Calu3 (cell line): ENCODE results near the gene ACOT6. TPM values are rescaled to one million over a fixed set of nuclear protein-coding genes. Genes with fewer than 3 reads are reported as not detected.
A peak's percentile ranks its signal among the peaks of the same experiment; 100 is the strongest.

Source experiments
- BruUV-seq: library from RNA; stranded (reverse); fragments of 400-500 nt; replicated peaks from 2 replicates; lab custom pipeline; 2021; lab: Mats Ljungman, UMichigan
- CTCF ChIA-PET: fragments of 300-600 bp; sonication (Branson Sonifier 250); formaldehyde crosslinking; loops from one replicate; lab custom pipeline; 2022; ENCODE audit warnings: antibody characterized with exemption; lab: Charles Lee
- DNase-seq: peaks from one replicate; pipeline ENCODE4 v3.0.0; 2022
- H3K27ac Mint-ChIP-seq: one replicate; pipeline ENCODE4 v1.8.0; 2022; ENCODE audit warnings: mixed read lengths; ENCODE audit not compliant: unreplicated experiment
- H3K27me3 Mint-ChIP-seq: one replicate; pipeline ENCODE4 v1.8.0; 2022; ENCODE audit warnings: mixed read lengths; ENCODE audit not compliant: unreplicated experiment
- H3K36me3 Mint-ChIP-seq: one replicate; pipeline ENCODE4 v1.8.0; 2022; ENCODE audit warnings: mild to moderate bottlenecking, moderate library complexity, mixed read lengths; ENCODE audit not compliant: insufficient read depth, unreplicated experiment
- H3K4me1 Mint-ChIP-seq: one replicate; pipeline ENCODE4 v1.8.0; 2022; ENCODE audit warnings: mild to moderate bottlenecking, low read depth, mixed read lengths; ENCODE audit not compliant: unreplicated experiment
- H3K4me3 Mint-ChIP-seq: one replicate; pipeline ENCODE4 v1.8.0; 2022; ENCODE audit warnings: mild to moderate bottlenecking, low read depth, moderate library complexity, mixed read lengths; ENCODE audit not compliant: unreplicated experiment
- H3K9me3 Mint-ChIP-seq: one replicate; pipeline ENCODE4 v1.8.0; 2022; ENCODE audit warnings: low read depth, mixed read lengths; ENCODE audit not compliant: unreplicated experiment
- intact Hi-C: fragments of 100-400 bp; cut with micrococcal nuclease; formaldehyde crosslinking; loops from one replicate; pipeline ENCODE4 v1.10.0; 2022; ENCODE audit not compliant: unreplicated experiment
- total RNA-seq: library from RNA; stranded (reverse); gene quantifications from 2 replicates; pipeline ENCODE4 v1.2.3, GENCODE V29; 2022
- TF ChIP-seq, protein P1 (sequence below): fragments of 200-600 bp; IDR thresholded peaks from one replicate; pipeline ENCODE4 v1.8.0; 2022; ENCODE audit warnings: antibody characterized with exemption; ENCODE audit not compliant: unreplicated experiment

The ACOT6 gene
- total RNA-seq, 1 experiment from 2014 or later = not detected

DNA sequence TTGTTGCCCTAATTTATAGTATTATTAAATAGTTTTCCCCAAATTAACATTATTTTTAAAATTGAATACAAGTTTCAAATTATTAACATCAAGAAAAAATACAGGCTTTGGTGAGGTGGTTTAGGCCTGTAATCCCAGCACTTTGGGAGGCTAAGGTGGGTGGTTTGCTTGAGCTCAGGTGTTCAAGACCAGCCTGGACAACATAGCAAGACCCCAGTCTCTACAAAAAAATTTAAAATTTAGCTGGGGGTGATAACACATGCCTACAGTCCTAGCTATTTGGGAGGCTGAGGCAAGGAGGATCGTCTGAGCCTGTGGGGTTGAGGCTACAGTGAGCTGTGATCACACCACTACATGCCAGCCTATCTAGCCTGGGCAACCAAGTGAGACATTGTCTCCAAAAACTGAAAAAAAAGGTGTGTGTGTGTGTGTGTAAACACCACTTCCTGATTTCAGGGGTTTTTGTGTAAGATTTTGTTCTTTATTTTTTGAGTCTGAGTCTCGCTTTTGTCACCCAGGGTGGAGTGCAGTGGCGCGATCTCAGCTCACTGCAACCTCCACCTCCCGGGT lies 28.6 kb downstream of the ACOT6 start:
- TF ChIP-seq, protein P1, sequence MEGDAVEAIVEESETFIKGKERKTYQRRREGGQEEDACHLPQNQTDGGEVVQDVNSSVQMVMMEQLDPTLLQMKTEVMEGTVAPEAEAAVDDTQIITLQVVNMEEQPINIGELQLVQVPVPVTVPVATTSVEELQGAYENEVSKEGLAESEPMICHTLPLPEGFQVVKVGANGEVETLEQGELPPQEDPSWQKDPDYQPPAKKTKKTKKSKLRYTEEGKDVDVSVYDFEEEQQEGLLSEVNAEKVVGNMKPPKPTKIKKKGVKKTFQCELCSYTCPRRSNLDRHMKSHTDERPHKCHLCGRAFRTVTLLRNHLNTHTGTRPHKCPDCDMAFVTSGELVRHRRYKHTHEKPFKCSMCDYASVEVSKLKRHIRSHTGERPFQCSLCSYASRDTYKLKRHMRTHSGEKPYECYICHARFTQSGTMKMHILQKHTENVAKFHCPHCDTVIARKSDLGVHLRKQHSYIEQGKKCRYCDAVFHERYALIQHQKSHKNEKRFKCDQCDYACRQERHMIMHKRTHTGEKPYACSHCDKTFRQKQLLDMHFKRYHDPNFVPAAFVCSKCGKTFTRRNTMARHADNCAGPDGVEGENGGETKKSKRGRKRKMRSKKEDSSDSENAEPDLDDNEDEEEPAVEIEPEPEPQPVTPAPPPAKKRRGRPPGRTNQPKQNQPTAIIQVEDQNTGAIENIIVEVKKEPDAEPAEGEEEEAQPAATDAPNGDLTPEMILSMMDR = no peak
- H3K36me3 Mint-ChIP-seq = peaks cover 15% of the 10 kb centered on the region
- no peak overlapping the region for H3K27ac Mint-ChIP-seq
- no peak overlapping the region for H3K4me3 Mint-ChIP-seq
- no peaks in the 10 kb centered on the region for H3K27me3 Mint-ChIP-seq
- H3K4me1 Mint-ChIP-seq = peaks cover 14% of the 10 kb centered on the region
- intact Hi-C loops = no loop called here
- no peak for DNase-seq
- BruUV-seq = no TSS peak
- CTCF ChIA-PET = interaction anchor here (0.6 kb wide), 3 partner anchors 115 to 664 kb away, joined by 3 to 4 read pairs (median 4); no protein-coding TSS in a partner anchor
- H3K9me3 Mint-ChIP-seq = no peaks in the 10 kb centered on the region

DNA sequence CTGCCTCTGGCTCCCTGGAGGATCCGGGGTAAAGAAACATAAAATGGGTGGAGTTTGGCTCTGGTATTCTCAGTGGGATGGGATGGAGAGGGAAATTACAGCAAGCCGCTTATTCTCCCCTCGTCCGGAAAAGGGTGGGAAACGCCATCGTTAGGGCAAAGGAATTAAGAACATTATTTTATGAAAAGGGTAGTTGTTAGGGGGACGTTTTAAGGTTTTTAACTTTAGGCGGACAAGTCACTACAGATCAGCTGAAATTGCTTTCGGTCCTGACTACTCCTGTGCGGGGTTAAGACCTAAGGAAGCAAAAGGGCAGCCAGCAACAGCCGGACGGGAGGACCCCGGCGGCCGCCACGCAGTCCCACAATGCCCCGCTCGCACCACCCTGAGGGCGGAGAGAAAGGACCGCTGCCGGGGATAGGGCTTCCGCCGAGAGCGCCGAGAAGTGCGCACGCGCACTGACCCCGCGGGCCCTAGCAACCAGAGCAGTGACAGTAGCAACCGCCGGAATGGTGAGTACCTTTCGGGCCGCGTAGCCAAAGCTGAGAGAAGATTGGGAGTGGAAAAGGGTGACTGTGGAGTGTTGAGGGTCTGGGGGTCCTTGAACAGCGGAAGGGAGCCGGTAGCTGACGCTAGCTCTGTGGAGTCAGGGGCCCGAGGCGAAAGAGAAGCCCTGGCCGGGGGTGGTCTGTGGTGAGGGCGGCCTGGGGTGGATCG lies 32.4 kb downstream of the ACOT6 start, which contains the start of gene DNAL1:
DNAL1 (plus strand) TSS at position 456 of the 717 bp plus-strand sequence; CDS start at position 510, 54 bp downstream.
- CTCF ChIA-PET = interaction anchor here (0.5 to 1.4 kb wide), 3 partner anchors 10 to 28 kb away, joined by 3 to 6 read pairs (median 4); no protein-coding TSS in a partner anchor
- Mint-ChIP-seq H3K9me3 (no peaks in the 10 kb centered on the region), H3K4me1 (peaks cover 14% of the 10 kb centered on the region), H3K27ac (peak within 1 kb of the TSS; percentile 75), H3K4me3 (peak within 1 kb of the TSS; percentile 94), H3K27me3 (no peaks in the 10 kb centered on the region), H3K36me3 (peaks cover 15% of the 10 kb centered on the region)
- DNase-seq = peak; percentile 93
- TF ChIP-seq, protein P1 = no peak
- intact Hi-C loops = no loop called here
- BruUV-seq = TSS peak; percentile 61

DNA sequence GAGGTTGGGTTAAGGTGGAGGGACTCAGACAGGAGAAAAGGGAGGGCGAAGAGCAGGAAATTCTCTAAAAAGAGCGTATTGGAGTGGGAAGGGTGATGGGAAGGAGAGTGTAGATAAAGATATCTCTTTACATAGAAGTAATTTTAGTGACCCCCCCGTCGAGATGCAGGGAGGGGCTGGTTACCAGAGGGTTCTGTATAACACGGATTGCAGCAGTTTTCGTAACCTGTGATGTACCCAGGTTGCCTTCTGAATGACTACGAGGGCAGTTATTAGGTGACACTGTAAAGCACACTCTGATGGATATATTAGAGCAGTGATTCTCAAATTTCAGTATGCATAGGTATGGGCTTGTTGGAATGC lies 32.9 kb downstream of the ACOT6 start:
- no TSS peak for BruUV-seq
- CTCF ChIA-PET = interaction anchor here (1.2 to 1.4 kb wide), 2 partner anchors 11 to 17 kb away, joined by 3 to 4 read pairs; no protein-coding TSS in a partner anchor
- peak overlapping the region; percentile 94 for H3K4me3 Mint-ChIP-seq
- no peaks in the 10 kb centered on the region for H3K9me3 Mint-ChIP-seq
- DNase-seq = no peak
- intact Hi-C loops = no loop called here
- peak overlapping the region; percentile 75 for H3K27ac Mint-ChIP-seq
- peaks cover 15% of the 10 kb centered on the region for H3K36me3 Mint-ChIP-seq
- H3K4me1 Mint-ChIP-seq = peaks cover 14% of the 10 kb centered on the region
- TF ChIP-seq, protein P1 = no peak
- H3K27me3 Mint-ChIP-seq = no peaks in the 10 kb centered on the region

DNA sequence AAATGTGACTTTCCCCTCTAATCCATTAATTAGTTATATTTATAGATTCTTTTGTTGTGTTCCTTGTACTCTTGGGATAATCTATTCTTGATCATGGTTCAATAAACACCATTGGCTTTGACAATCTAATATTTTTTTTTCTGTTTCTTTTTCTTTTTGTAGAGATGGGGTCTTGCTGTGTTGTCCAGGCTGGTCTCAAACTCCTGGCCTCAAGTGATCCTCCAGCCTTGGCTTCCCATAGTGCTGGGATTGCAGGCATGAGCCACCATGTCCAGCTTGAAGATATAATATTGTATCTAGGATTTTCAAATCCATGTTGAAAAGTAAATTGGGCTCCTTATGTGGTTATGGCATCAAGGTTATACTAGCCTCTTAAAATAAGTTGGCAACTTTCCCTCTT lies 38.7 kb downstream of the ACOT6 start:
- Mint-ChIP-seq H3K27ac (no peak overlapping the region), H3K4me1 (no peaks in the 10 kb centered on the region), H3K9me3 (no peaks in the 10 kb centered on the region), H3K27me3 (no peaks in the 10 kb centered on the region), H3K36me3 (no peaks in the 10 kb centered on the region), H3K4me3 (no peak overlapping the region)
- intact Hi-C loops = no loop called here
- TF ChIP-seq, protein P1 = no peak
- DNase-seq = no peak
- CTCF ChIA-PET = no interaction called here
- no TSS peak for BruUV-seq
